AG09309 (cell line): Measurements from ENCODE around the gene SMG6.
"Not testable (repeated sequence)": the region's sequence is repeated elsewhere in the genome, so short reads cannot be mapped to it uniquely, and the experiment has no call there.

Source experiments
- DNase-seq: peaks from one replicate; pipeline ENCODE4 v3.0.0-alpha.2; 2010; ENCODE audit warnings: low read depth
- H3K4me3 ChIP-seq: 2 replicates; pipeline ENCODE4 v1.5.1; 2011; ENCODE audit warnings: mild to moderate bottlenecking, low read depth, low read length, moderate library complexity; ENCODE audit not compliant: control insufficient read depth
- TF ChIP-seq, protein P1 (sequence below): IDR thresholded peaks from 2 replicates; pipeline ENCODE4 v1.5.1; 2011; ENCODE audit warnings: mild to moderate bottlenecking, low read depth, low read length, inconsistent platforms; ENCODE audit not compliant: insufficient read depth, control insufficient read depth; ENCODE audit errors: missing control alignments

SMG6 gene

GRCh38 chr17:2207815-2208515, 95.6 kb downstream of the SMG6 start:
- TF ChIP-seq, protein P1, sequence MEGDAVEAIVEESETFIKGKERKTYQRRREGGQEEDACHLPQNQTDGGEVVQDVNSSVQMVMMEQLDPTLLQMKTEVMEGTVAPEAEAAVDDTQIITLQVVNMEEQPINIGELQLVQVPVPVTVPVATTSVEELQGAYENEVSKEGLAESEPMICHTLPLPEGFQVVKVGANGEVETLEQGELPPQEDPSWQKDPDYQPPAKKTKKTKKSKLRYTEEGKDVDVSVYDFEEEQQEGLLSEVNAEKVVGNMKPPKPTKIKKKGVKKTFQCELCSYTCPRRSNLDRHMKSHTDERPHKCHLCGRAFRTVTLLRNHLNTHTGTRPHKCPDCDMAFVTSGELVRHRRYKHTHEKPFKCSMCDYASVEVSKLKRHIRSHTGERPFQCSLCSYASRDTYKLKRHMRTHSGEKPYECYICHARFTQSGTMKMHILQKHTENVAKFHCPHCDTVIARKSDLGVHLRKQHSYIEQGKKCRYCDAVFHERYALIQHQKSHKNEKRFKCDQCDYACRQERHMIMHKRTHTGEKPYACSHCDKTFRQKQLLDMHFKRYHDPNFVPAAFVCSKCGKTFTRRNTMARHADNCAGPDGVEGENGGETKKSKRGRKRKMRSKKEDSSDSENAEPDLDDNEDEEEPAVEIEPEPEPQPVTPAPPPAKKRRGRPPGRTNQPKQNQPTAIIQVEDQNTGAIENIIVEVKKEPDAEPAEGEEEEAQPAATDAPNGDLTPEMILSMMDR = no peak
- DNase-seq = no peak
- H3K4me3 ChIP-seq = no peak overlapping the region

DNA sequence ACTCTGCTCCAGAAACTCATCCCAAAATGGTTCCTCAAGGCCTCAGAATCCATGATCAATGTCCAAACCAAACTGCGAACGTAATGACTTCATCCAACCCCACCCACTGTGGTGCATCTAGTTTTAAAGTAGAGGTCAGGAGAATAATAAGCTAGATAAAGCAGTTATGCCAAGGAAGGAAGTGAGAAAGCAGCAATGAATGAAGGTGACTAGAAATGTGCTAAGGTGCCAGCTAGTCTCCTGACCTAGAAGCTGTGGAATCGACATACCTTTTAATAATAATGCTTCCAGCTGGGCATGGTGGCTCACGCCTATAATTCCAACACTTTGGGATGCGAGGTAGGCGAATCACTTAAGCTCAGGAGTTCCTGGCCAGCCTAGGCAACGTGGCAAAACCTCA, 99.2 kb downstream of the SMG6 start:
- TF ChIP-seq, protein P1 = no peak
- DNase-seq = no peak
- H3K4me3 ChIP-seq = no peak overlapping the region

GRCh38 chr17:2203818-2204217, 99.8 kb downstream of the SMG6 start:
- no peak for DNase-seq
- no peak overlapping the region for H3K4me3 ChIP-seq
- TF ChIP-seq, protein P1 = no peak

GRCh38 chr17:2202996-2203575, 100.5 kb downstream of the SMG6 start:
- H3K4me3 ChIP-seq = no peak overlapping the region
- TF ChIP-seq, protein P1 = no peak
- DNase-seq = no peak

GRCh38 chr17:2202302-2202995, 101.1 kb downstream of the SMG6 start:
- no peak overlapping the region for H3K4me3 ChIP-seq
- no peak for DNase-seq
- TF ChIP-seq, protein P1 = no peak

- not testable (repeated sequence) for H3K4me3 ChIP-seq, DNase-seq
Measured at GRCh38 chr17:2199386-2199785, 104.2 kb downstream of the SMG6 start.

- DNase-seq = no peak
- H3K4me3 ChIP-seq = no peak overlapping the region
- TF ChIP-seq, protein P1 = no peak
Measured at GRCh38 chr17:2198927-2199326, 104.7 kb downstream of the SMG6 start.
